Measurements from ENCODE around the gene CD151.

DNA sequence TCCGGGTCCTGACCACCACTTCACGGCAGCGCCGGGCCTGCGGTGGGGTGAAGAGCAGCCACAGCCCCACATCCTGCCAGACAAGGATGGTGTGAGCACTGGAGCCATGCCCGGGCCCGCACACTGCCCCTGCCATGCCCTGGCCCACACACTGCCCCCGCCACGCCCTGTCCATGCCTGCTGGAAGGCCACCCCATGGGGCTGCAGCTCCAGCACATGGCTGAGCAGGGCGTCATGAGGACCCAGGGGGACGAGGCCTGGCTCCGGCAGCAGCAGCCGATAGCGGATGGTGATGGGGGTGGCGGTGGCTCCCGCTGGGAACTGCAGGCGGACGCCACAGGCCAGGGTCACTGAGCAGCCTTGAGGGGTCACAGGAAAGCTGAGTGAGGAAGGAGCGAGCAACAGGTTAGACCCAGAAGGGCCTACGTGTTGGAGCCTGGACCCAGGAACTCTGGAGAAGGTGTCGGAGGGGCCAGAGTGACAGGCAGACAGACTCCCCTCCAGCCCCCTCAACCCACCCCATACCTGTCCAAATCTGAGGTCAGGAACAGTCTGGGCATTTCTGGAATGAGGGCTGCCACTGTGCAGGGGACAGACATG lies 30.6 kb upstream of the CD151 start:
- TF ChIP-seq POLR2A (IDR thresholded peaks at IDR 0.05) = no peak
- TF ChIP-seq, protein P1, sequence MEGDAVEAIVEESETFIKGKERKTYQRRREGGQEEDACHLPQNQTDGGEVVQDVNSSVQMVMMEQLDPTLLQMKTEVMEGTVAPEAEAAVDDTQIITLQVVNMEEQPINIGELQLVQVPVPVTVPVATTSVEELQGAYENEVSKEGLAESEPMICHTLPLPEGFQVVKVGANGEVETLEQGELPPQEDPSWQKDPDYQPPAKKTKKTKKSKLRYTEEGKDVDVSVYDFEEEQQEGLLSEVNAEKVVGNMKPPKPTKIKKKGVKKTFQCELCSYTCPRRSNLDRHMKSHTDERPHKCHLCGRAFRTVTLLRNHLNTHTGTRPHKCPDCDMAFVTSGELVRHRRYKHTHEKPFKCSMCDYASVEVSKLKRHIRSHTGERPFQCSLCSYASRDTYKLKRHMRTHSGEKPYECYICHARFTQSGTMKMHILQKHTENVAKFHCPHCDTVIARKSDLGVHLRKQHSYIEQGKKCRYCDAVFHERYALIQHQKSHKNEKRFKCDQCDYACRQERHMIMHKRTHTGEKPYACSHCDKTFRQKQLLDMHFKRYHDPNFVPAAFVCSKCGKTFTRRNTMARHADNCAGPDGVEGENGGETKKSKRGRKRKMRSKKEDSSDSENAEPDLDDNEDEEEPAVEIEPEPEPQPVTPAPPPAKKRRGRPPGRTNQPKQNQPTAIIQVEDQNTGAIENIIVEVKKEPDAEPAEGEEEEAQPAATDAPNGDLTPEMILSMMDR (IDR thresholded peaks at IDR 0.05) = no peak

All from esophagus squamous epithelium (tissue), 4 donors.